GM19025 (cell line): ENCODE results near the gene TNFRSF6B.

Source experiments
- ATAC-seq: cut with Tn5 transposase; IDR thresholded peaks from one replicate; pipeline ENCODE4 v1.9.1; 2021; ENCODE audit warnings: mild to moderate bottlenecking, low read depth, moderate library complexity; ENCODE audit not compliant: unreplicated experiment

The TNFRSF6B gene

DNA sequence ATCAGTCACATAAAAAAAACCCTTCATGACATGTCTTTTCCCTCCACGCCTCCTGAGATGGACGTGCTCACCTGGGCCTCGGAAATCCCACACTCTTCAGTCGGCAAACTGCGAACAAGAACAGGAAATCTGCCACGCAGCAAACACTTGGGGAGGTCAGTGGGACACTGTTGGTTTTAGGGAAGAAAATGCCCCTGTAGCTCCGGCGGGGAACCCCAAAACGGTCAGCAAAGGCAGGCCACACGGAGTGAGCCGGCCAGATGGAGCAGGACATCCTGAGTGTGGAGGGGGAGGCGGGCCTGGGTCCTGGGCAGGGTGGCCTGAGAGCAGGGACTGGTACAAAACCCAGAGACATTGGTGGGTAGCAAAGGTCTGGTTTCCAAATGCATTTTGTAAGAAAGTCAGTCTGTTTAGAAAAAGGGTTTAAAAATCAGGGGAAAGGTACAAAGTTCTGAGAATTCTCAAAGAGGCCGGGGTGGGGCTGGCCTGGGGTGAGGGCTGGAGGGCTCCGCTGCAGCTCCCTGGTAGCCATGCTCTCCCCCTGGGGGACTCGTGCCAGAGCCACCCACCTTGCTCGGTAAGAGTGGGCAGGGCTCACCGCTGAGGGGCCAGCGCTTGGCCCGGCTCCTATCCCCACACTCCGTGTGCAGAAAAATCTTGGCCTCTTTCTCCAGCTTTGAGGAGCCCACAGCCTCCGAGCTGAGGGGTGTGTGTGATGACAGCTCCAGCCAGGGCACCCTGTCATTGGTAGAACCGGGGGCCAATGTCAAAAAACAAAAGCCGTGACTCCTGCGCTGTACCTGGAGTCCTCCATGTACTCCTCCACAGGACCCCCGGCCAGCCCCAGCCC lies 48.3 kb downstream of the TNFRSF6B start:
- ATAC-seq = no peak

- no peak for ATAC-seq
These were observed 49.0 kb downstream of the TNFRSF6B start for GRCh38 chr20:63745424-63745805.

GRCh38 chr20:63745961-63746731 lies 49.7 kb downstream of the TNFRSF6B start:
- ATAC-seq = no peak

GRCh38 chr20:63746751-63747315 lies 50.4 kb downstream of the TNFRSF6B start:
- ATAC-seq = no peak

- ATAC-seq = no peak
These were observed 51.2 kb downstream of the TNFRSF6B start for GRCh38 chr20:63747622-63748069.
